GM18505 (cell line): ENCODE results near the gene CXCR3.
A peak's percentile ranks its signal among the peaks of the same experiment; 100 is the strongest.
"Not testable (repeated sequence)": the region's sequence is repeated elsewhere in the genome, so short reads cannot be mapped to it uniquely, and the experiment has no call there.

ENCODE experiments used
- ATAC-seq: cut with Tn5 transposase; IDR thresholded peaks from one replicate; pipeline ENCODE4 v1.9.1; 2021; ENCODE audit not compliant: unreplicated experiment
- POLR2A ChIP-seq: IDR thresholded peaks from 4 replicates; pipeline ENCODE4 v1.6.1; 2011; ENCODE audit warnings: borderline replicate concordance; ENCODE audit not compliant: insufficient read depth, insufficient read length; ENCODE audit errors: extremely low read depth

Gene CXCR3

DNA sequence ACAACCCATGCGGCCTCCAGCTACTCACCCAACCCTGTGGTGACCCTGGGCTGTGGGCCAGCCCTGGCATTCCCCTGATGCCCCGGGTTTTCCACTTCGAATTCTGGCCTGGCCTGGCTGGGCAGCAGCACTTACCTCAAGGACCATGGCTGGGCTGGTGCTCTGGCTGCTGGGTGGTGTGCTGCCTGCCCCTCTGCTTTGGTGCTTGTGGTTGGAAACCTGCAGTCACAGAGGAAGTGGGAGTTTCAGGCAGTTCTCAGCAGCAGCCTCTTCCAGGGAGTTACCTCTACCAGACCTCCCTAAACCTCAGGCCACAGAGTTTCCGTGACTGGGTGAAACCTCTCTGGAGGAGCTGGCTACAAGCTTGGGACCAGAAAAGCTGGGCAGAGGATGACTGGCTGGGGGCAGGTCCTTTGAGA lies at the start of gene CXCR3:
Gene CXCR3 (minus strand): TSS at position 209 of the 419 bp plus-strand sequence. CDS start 62 bp downstream, at position 147.
- ATAC-seq = peak; percentile 50
- peak; percentile 74 for TF ChIP-seq POLR2A

DNA sequence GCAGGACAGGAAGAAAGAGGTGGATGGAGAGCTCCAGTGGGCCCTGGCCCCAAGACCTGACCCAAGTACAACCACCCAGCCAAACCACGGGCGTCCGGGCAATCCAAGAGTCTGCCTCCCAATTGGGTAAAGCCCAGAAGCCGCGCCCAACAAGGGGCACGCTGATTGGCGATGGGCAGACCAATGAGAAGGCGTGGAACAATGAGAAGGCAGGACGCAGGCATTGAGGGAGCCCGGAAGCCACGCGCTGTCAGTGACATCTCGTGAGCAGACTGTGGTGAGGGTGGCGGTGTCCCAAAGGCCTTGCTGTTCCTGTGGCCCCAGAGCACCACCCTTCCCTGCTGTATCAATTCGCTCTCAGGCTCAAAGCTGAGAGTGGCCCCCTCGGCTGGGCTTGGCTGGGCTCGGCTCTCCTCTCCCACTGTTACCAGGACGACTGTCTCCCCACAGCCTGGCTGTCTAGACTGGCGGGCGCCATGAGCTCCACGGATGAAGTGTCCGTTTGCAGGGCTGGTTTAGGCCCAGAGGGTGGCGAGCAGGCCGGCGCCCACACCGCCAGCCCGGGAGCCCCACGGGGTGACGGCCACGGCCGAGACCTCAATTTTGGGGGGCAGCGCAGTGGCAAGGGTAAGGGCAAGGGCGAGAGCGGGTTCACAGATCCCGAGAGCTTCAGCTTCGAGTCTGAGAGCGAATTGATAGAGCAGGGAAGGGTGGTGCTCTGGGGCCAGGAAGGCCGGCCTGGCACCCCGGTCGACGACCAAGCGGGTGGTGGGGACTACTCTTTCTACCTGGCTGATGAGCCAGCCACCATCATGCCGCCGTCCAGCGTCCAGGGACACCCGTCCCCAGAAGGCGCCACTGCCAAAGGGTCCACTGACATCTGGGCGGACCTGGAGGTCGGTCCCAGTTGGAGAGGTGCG lies 49.3 kb upstream of the CXCR3 start, which contains the start of gene LOC101059915:
Gene LOC101059915 (plus strand): TSS at position 219 of the 920 bp plus-strand sequence.
- ATAC-seq = no peak
- no peak for TF ChIP-seq POLR2A

GRCh38 chrX:71666240-71667223 lies 48.2 kb upstream of the CXCR3 start:
- ATAC-seq = no peak
- TF ChIP-seq POLR2A = no peak

GRCh38 chrX:71665747-71666146 lies 47.4 kb upstream of the CXCR3 start:
- no peak for TF ChIP-seq POLR2A
- no peak for ATAC-seq

- TF ChIP-seq POLR2A = no peak
Measured at GRCh38 chrX:71664889-71665491, 46.7 kb upstream of the CXCR3 start.

DNA sequence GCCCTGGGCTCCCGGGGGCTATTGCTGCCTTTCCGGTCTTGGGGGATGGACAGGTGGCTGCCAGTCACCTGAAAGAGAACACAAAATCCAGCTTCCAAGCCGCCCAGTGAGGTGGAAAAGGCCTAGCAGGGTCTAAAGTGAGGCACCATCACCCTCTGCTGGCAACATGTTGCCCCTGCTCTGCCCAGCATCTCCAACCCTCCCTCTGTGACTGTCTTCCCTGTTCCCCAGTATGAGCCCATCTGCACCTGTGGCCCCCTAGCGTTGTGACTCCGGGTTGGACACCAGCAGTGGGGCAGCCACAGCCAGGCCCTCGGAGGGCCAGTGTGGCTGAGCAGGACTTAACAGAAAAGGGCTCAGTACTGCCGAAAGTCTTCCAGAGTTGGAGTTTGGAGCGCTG lies 45.9 kb upstream of the CXCR3 start:
- not testable (repeated sequence) for ATAC-seq

More at GRCh38 chrX:71664889-71665491, 46.7 kb upstream of the CXCR3 start:
- no peak for ATAC-seq

GRCh38 chrX:71663238-71663637 lies 44.9 kb upstream of the CXCR3 start:
- not testable (repeated sequence) for ATAC-seq

DNA sequence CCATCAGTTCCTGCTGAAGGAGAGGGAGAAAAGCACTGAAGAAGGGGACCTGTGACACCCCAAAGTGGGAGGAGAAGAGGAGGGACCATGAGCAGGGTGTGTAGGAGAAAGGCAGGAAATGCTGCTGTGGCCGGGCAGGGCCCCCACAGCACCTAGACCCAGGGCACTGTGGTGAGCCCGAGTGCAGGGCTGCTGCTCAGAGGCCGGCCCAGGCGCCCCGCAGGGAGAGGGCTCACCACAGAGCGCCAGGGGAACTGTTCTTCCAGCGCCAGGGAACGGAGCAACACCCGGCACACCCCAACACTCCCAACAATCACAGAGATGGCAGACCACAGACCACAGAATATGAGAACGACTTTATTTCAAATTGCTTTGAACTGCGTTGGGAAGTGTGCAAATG lies 44.3 kb upstream of the CXCR3 start:
- ATAC-seq = not testable (repeated sequence)

GRCh38 chrX:71661919-71662318 lies 43.6 kb upstream of the CXCR3 start:
- TF ChIP-seq POLR2A = no peak
- no peak for ATAC-seq

GRCh38 chrX:71660562-71661416 lies 42.5 kb upstream of the CXCR3 start:
- ATAC-seq = no peak
- no peak for TF ChIP-seq POLR2A

GRCh38 chrX:71659959-71660358 lies 41.6 kb upstream of the CXCR3 start:
- no peak for ATAC-seq
- no peak for TF ChIP-seq POLR2A

DNA sequence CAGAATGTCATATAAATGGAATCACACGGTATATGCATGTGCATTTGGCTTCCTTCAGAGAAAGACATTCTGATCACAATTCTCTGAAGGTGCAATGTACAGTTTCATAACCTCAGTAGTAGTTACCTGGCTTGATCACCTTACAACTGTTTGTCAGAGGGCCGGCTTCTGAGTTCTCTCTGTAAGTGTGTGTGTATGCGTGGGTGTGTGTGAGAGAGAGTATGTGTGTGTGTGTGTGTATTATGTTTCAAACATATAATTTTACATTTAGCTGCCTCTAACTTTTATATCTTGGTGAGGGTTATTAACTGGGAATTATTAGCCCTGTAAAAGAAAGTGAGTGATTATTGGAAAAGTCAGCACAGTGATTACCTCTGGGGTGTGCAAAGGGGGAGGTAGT lies 41.0 kb upstream of the CXCR3 start:
- no peak for ATAC-seq
- TF ChIP-seq POLR2A = no peak
